HG03097 (cell line): ENCODE results near the gene ASNS.
A peak's percentile ranks its signal among the peaks of the same experiment; 100 is the strongest.

Source experiments
- ATAC-seq: cut with Tn5 transposase; IDR thresholded peaks from one replicate; pipeline ENCODE4 v1.9.1; 2021; ENCODE audit not compliant: unreplicated experiment, low FRiP score

Gene ASNS

GRCh38 chr7:97845622-97846203 is 26.5 kb downstream of the ASNS start:
- no peak for ATAC-seq

GRCh38 chr7:97844036-97844435 is 28.2 kb downstream of the ASNS start:
- ATAC-seq = no peak

GRCh38 chr7:97842772-97843345 is 29.3 kb downstream of the ASNS start:
- ATAC-seq = no peak

- ATAC-seq = no peak
Measured at GRCh38 chr7:97842006-97842405, 30.2 kb downstream of the ASNS start.

- peak; percentile 59 for ATAC-seq
Measured at GRCh38 chr7:97835296-97836138, 36.7 kb downstream of the ASNS start.

GRCh38 chr7:97819161-97819560 is 53.0 kb downstream of the ASNS start:
- no peak for ATAC-seq

GRCh38 chr7:97818066-97818663 is 54.0 kb downstream of the ASNS start:
- no peak for ATAC-seq
